GM19324 (cell line): ENCODE measurements around the gene HYCC2.
"Not testable (repeated sequence)": the region's sequence is repeated elsewhere in the genome, so short reads cannot be mapped to it uniquely, and the experiment has no call there.

Experiments
- ATAC-seq: cut with Tn5 transposase; IDR thresholded peaks from one replicate; pipeline ENCODE4 v1.9.1; 2021; ENCODE audit warnings: mild to moderate bottlenecking, moderate library complexity; ENCODE audit not compliant: unreplicated experiment, low FRiP score

The HYCC2 gene

GRCh38 chr2:201073071-201073470 is 1.6 kb upstream of the HYCC2 start:
- no peak for ATAC-seq

- ATAC-seq = no peak
Observed at GRCh38 chr2:201072201-201072530, 695 bp upstream of the HYCC2 start.

- ATAC-seq = peak; percentile 44
Observed at GRCh38 chr2:201070948-201071478, 458 bp downstream of the HYCC2 start.

GRCh38 chr2:201064797-201065329 is 6.6 kb downstream of the HYCC2 start:
- no peak for ATAC-seq

GRCh38 chr2:201063516-201063915 is 8.0 kb downstream of the HYCC2 start:
- not testable (repeated sequence) for ATAC-seq

- peak; percentile 73 for ATAC-seq
Observed at GRCh38 chr2:201059961-201060755, 11.3 kb downstream of the HYCC2 start.

GRCh38 chr2:201058914-201059313 is 12.6 kb downstream of the HYCC2 start:
- ATAC-seq = no peak

- no peak for ATAC-seq
Observed at GRCh38 chr2:201057715-201058248, 13.7 kb downstream of the HYCC2 start.

GRCh38 chr2:201057087-201057521 is 14.4 kb downstream of the HYCC2 start:
- no peak for ATAC-seq

- ATAC-seq = no peak
Observed at GRCh38 chr2:201049455-201049854, 22.0 kb downstream of the HYCC2 start.

- ATAC-seq = no peak
Observed at GRCh38 chr2:201046881-201047280, 24.6 kb downstream of the HYCC2 start.

- not testable (repeated sequence) for ATAC-seq
Observed at GRCh38 chr2:201043050-201043449, 28.4 kb downstream of the HYCC2 start.

- not testable (repeated sequence) for ATAC-seq
Observed at GRCh38 chr2:201042451-201042850, 29.0 kb downstream of the HYCC2 start.

GRCh38 chr2:201040867-201041628 is 30.4 kb downstream of the HYCC2 start:
- no peak for ATAC-seq

- ATAC-seq = no peak
Observed at GRCh38 chr2:201038855-201039254, 32.6 kb downstream of the HYCC2 start.

- not testable (repeated sequence) for ATAC-seq
Observed at GRCh38 chr2:201038361-201038760, 33.1 kb downstream of the HYCC2 start.

GRCh38 chr2:201034355-201034754 is 37.1 kb downstream of the HYCC2 start:
- ATAC-seq = not testable (repeated sequence)

- ATAC-seq = no peak
Observed at GRCh38 chr2:201024518-201024917, 47.0 kb downstream of the HYCC2 start.

GRCh38 chr2:201021914-201022313 is 49.6 kb downstream of the HYCC2 start:
- ATAC-seq = no peak
